ENCODE measurements around the gene MICB.

Gene MICB

GRCh38 chr6:31521835-31522234 lies 23.9 kb downstream of the MICB start:
- no peaks in the 10 kb centered on the region for H4K20me1 ChIP-seq (ENCODE audit: insufficient read depth, low read length)
- H3K9ac ChIP-seq (ENCODE audit: low read length), result no peak overlapping the region
- no peak overlapping the region for H2AFZ ChIP-seq (ENCODE audit: low read length)
- H3F3A ChIP-seq (ENCODE audit: insufficient read depth, low read length), result no peaks in the 10 kb centered on the region
- H3K36me3 ChIP-seq (replicated peaks; ENCODE audit: insufficient read depth, low read length), result no peaks in the 10 kb centered on the region
- H3K4me1 ChIP-seq (ENCODE audit: low read length), result no peaks in the 10 kb centered on the region
- H3K9me3 ChIP-seq (replicated peaks; ENCODE audit: insufficient read depth, low read length), result no peaks in the 10 kb centered on the region
- no peaks in the 10 kb centered on the region for H3K27me3 ChIP-seq (replicated peaks; ENCODE audit: insufficient read depth, low read length)
- no peak overlapping the region for H3K4me3 ChIP-seq (ENCODE audit: low read length)
- H3K9me2 ChIP-seq (replicated peaks; ENCODE audit: insufficient read depth, low read length), result no peaks in the 10 kb centered on the region
- no peak overlapping the region for H3K27ac ChIP-seq (ENCODE audit: low read length)
- no peak for DNase-seq
- TF ChIP-seq EZH2 (optimal IDR thresholded peaks at IDR 0.05; ENCODE audit: low read depth, low read length), result no peak
- no peak for TF ChIP-seq CTCF (IDR thresholded peaks at IDR 0.05; ENCODE audit: low read length)
- no peak for TF ChIP-seq EZH2phosphoT487 (IDR thresholded peaks at IDR 0.05; ENCODE audit: low read length)
- H3K79me2 ChIP-seq (ENCODE audit: low read length), result no peaks in the 10 kb centered on the region
- no peak overlapping the region for H3K4me2 ChIP-seq (ENCODE audit: low read depth, low read length)

GRCh38 chr6:31525553-31525931 lies 27.6 kb downstream of the MICB start:
- Histone ChIP-seq H3K9me3 (replicated peaks; ENCODE audit: insufficient read depth, low read length) (no peaks in the 10 kb centered on the region), H3K9me2 (replicated peaks; ENCODE audit: insufficient read depth, low read length) (no peaks in the 10 kb centered on the region), H3K27ac (ENCODE audit: low read length) (no peak overlapping the region), H3K79me2 (ENCODE audit: low read length) (no peaks in the 10 kb centered on the region), H3K4me1 (ENCODE audit: low read length) (no peaks in the 10 kb centered on the region), H3K9ac (ENCODE audit: low read length) (no peak overlapping the region), H3K4me2 (ENCODE audit: low read depth, low read length) (no peak overlapping the region), H3F3A (ENCODE audit: insufficient read depth, low read length) (peaks cover 7% of the 10 kb centered on the region; the same call in 1 of the 2 replicates), H4K20me1 (ENCODE audit: insufficient read depth, low read length) (no peaks in the 10 kb centered on the region), H3K4me3 (ENCODE audit: low read length) (no peak overlapping the region), H2AFZ (ENCODE audit: low read length) (no peak overlapping the region), H3K36me3 (replicated peaks; ENCODE audit: insufficient read depth, low read length) (no peaks in the 10 kb centered on the region), H3K27me3 (replicated peaks; ENCODE audit: insufficient read depth, low read length) (no peaks in the 10 kb centered on the region)
- no peak for DNase-seq
- TF ChIP-seq EZH2phosphoT487 (IDR thresholded peaks at IDR 0.05; ENCODE audit: low read length) (no peak), EZH2 (optimal IDR thresholded peaks at IDR 0.05; ENCODE audit: low read depth, low read length) (no peak), CTCF (IDR thresholded peaks at IDR 0.05; ENCODE audit: low read length) (no peak)

- Histone ChIP-seq H3K9me3 (replicated peaks; ENCODE audit: insufficient read depth, low read length) (no peaks in the 10 kb centered on the region), H3K4me2 (ENCODE audit: low read depth, low read length) (no peak overlapping the region)
- DNase-seq, result no peak
These were observed 28.1 kb downstream of the MICB start for GRCh38 chr6:31525932-31526591.

More at GRCh38 chr6:31525932-31526591, 28.1 kb downstream of the MICB start:
- Histone ChIP-seq H4K20me1 (ENCODE audit: insufficient read depth, low read length) (no peaks in the 10 kb centered on the region), H3K9ac (ENCODE audit: low read length) (no peak overlapping the region), H3F3A (ENCODE audit: insufficient read depth, low read length) (peaks cover 11% of the 10 kb centered on the region), H3K4me3 (ENCODE audit: low read length) (no peak overlapping the region), H3K79me2 (ENCODE audit: low read length) (no peaks in the 10 kb centered on the region), H3K4me1 (ENCODE audit: low read length) (no peaks in the 10 kb centered on the region), H2AFZ (ENCODE audit: low read length) (no peak overlapping the region), H3K27ac (ENCODE audit: low read length) (no peak overlapping the region), H3K36me3 (replicated peaks; ENCODE audit: insufficient read depth, low read length) (no peaks in the 10 kb centered on the region; the same call in 1 of the 2 replicates), H3K27me3 (replicated peaks; ENCODE audit: insufficient read depth, low read length) (no peaks in the 10 kb centered on the region), H3K9me2 (replicated peaks; ENCODE audit: insufficient read depth, low read length) (no peaks in the 10 kb centered on the region)
- TF ChIP-seq EZH2phosphoT487 (IDR thresholded peaks at IDR 0.05; ENCODE audit: low read length), result no peak
- TF ChIP-seq CTCF (IDR thresholded peaks at IDR 0.05; ENCODE audit: low read length), result no peak
- no peak for TF ChIP-seq EZH2 (optimal IDR thresholded peaks at IDR 0.05; ENCODE audit: low read depth, low read length)

Data from MM.1S (cell line).